HT1080 (cell line): ENCODE data around the gene SH3D19. TPM values are rescaled to one million over a fixed set of nuclear protein-coding genes. Genes with fewer than 3 reads are reported as not detected.

ENCODE experiments used
- DNase-seq: peaks from one replicate; pipeline ENCODE4 v3.0.0-alpha.2; 2015; ENCODE audit warnings: low read depth
- polyA plus RNA-seq, 2 experiments: library from polyadenylated mRNA; depleted of rRNA; stranded (reverse); fragments of >200 nt; gene quantifications; 2 replicates each; pipeline ENCODE4 v1.2.3, GENCODE V29; 2015
- total RNA-seq: library from RNA; depleted of rRNA; stranded (reverse); fragments of >200 nt; shearing (Covaris generic); gene quantifications from 2 replicates; pipeline ENCODE4 v1.2.3, GENCODE V29; 2014; rRNA removed

SH3D19 gene, protein sequence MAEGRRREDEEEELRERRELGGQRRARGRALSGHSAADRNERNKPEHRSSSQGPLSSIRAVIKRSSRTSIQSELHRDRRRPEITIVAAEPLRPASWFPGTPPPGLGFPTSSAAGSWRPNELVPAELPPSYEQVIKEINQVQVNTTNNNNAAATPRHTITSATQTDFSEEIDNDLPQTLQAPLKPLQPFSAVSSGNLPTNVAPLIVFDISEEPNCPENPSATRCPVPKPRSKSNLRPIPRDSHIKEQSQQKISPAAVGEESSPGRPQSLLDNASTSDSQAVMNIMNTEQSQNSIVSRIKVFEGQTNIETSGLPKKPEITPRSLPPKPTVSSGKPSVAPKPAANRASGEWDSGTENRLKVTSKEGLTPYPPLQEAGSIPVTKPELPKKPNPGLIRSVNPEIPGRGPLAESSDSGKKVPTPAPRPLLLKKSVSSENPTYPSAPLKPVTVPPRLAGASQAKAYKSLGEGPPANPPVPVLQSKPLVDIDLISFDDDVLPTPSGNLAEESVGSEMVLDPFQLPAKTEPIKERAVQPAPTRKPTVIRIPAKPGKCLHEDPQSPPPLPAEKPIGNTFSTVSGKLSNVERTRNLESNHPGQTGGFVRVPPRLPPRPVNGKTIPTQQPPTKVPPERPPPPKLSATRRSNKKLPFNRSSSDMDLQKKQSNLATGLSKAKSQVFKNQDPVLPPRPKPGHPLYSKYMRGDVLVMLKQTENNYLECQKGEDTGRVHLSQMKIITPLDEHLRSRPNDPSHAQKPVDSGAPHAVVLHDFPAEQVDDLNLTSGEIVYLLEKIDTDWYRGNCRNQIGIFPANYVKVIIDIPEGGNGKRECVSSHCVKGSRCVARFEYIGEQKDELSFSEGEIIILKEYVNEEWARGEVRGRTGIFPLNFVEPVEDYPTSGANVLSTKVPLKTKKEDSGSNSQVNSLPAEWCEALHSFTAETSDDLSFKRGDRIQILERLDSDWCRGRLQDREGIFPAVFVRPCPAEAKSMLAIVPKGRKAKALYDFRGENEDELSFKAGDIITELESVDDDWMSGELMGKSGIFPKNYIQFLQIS
- total RNA-seq, result 22.6 and 22.7 TPM in 2 replicates
- polyA plus RNA-seq (2015; cell fraction: cytosol; rRNA removed), result 17.7 and 20.9 TPM in 2 replicates
- 20.7 and 22.2 TPM in 2 replicates for polyA plus RNA-seq (2015; cell fraction: nucleus; rRNA removed)

DNA sequence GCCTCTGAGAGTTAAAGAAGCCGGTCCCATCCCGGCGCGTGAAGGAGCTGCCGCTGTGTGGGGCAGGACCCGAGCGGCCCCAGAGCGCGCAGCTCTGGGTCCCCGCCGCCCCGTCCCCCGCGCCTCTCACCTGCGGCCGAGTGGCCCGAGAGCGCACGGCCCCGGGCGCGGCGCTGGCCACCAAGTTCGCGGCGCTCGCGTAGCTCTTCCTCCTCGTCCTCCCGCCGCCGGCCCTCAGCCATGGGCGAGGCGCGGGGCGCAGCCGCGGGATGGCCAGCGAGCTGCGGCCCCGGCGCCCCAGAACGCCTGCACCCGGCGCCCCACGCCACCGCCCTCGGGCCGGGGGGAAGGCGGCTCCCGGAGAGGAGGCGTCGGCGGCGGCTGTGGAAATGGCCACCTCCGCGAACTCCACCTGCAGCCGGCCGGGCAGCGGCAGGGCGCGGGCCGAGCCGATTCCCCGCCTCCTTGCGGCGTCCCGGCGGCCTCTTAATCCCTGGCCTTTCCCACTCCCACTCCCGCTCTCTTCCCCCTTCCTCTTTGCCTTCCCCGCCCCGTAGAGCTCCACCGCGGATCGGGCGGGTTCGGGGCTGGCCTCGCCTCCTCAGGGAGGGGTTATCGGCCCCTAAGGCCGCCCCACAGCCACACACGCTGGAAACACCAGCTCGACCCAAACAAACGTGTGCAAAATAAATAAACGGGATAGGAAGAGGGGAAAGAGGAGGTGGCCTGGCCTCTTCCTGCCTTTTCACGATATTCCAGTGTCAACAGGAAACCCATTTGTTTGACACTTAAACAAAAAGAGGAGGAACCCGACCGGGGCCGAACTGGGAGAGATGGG, at the start of gene SH3D19:
Gene SH3D19 (minus strand): TSS at position 495 of the 838 bp plus-strand sequence. CDS start 253 bp downstream, at position 242.
- DNase-seq, result peak; percentile 90

DNA sequence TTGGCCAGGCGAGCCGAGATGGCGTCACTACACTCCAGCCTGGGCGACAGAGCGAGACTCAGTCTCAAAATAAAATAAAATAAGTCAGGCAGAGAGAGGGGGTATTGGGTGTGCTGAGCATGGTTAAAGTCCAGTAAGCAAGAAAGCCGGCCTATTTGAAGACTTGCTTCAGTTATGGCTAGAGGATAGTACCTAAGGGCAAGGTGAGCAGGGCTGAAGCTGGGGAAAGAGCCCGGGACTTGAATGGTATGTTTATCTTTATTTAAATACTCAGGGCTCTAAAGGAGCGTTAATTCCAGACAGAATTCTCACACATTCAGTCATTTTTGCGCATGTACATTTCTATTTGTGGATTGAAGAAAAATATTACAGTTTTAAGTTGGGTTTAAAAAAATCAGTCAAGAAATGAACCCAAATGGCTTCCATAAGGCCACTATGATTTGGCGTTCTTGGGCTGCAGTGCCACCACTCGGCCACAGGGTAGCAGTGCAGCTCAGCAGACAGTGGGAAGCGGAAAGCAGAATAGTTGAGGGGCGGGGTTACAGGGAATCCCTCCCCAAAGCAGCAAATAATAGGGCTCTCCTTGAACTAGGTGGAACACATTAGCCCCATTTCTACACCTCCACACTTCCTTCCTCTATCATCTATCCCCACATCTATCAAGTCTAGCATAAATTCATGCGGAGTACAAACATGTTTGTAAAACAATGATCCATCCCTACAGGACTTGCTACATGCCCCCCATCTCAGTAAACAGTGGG, 37.2 kb upstream of the SH3D19 start:
- DNase-seq, result peak; percentile 80

DNA sequence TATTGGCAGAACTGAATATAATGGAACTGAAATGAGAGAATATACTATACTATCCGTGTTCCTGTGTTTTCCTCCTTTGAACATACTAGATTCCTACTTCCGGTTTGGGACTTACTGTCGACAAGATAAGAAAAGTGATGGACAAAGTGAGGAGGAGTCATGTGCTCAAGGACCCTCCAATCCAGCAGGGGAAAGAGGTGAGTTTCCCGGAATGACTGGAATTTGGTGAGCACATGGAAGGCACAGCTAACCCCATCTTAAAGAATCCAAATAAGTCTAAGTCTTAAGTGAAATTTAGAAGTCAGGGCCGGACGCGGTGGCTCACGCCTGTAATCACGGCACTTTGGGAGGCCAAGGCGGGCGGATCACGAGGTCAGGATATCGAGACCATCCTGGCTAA, 36.6 kb upstream of the SH3D19 start:
- no peak for DNase-seq

DNA sequence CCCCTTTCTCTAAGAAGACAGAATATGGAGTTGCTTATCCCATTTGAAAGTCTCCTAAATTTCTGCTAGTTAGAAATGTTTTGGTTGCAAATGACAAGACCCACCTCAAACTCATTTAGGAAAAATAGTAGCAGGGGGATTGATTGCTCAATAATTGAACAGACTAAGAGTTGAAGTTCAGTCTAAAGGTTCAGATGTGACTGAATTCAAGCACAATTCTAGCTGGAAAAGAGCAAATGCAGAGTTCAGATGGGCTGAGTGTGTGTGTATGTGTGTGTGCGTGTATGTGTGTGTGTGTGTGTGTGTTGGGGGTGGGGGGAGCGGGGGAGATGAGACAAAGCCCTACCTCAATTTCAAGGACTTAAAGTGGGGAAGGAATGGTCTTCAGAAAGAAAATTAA, 35.7 kb upstream of the SH3D19 start:
- no peak for DNase-seq

DNA sequence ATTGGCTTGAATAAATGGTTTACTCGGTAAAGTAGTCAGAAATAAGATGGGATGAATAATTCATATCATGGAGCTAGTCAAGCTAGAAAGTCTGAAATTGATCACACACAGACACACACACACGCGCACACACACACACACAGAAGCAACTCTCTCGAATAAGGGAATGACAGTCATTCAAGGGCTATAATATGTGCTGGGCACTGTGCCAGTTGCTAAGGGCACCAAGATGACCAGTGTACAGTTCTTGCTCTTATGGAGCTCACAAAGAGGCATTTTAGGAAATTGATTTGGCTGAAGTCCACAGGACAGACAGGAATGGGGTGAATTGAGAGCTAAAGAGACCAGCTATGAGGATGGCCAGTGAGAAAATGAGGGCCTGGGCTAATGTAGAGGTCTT, 34.2 kb upstream of the SH3D19 start:
- DNase-seq, result no peak

DNA sequence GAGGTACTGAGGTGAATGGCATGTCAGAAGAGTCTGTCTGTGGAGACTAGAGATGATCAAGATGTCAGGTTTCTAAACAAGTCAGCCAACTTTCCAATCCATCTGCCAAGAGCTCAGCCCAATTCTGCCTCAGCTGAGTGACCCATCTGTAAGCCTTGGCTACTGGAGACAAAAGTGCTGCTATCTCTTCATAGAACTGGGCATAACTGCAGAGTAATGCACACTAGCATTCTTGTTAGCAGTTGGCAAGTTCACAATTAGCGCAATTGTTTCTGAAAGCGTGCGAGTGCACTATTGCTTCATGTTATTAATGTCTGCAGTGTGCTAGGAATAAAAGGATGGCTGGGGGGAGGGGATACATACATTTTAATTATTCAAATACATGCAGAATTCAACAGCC, 32.9 kb upstream of the SH3D19 start:
- no peak for DNase-seq

DNA sequence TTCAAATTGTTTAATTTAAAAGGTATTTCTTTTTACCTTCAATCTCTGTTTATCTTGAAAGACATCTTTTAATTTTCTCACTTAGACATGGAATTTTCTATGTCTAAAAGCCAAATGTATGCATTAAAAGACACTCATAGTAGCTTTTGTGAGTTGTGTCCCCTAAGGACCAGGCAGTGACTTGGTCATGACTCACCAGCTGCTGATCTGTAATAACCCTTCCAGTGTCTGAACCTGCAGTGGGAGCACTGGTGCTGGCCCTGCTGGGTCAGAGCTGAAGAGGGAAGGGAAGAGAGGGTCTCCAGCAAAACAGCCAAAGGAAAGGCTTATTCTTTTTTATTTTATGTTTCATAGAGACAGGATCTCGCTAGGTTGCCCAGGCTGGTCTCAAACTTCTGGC, 31.1 kb upstream of the SH3D19 start:
- DNase-seq, result peak; percentile 69

DNA sequence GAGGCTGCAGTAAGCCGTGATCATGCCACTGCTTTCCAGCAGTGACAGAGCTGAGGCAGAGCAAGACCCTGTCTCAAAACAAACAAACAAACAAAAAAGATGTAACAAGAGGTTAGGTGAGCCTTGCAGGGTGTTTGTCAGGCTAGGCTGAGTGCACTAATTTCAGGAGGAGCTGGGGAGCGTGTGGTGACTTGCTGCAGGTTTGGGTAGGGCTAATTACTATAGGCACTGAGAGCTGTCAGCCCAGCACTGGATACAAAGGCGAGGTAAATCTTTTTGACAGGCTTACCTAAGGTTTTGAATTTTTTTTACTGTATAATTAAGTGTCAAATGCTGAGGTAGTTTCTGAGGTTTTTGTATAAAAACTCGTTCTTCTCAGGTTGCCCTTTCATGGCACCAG, 29.8 kb upstream of the SH3D19 start:
- no peak for DNase-seq

DNA sequence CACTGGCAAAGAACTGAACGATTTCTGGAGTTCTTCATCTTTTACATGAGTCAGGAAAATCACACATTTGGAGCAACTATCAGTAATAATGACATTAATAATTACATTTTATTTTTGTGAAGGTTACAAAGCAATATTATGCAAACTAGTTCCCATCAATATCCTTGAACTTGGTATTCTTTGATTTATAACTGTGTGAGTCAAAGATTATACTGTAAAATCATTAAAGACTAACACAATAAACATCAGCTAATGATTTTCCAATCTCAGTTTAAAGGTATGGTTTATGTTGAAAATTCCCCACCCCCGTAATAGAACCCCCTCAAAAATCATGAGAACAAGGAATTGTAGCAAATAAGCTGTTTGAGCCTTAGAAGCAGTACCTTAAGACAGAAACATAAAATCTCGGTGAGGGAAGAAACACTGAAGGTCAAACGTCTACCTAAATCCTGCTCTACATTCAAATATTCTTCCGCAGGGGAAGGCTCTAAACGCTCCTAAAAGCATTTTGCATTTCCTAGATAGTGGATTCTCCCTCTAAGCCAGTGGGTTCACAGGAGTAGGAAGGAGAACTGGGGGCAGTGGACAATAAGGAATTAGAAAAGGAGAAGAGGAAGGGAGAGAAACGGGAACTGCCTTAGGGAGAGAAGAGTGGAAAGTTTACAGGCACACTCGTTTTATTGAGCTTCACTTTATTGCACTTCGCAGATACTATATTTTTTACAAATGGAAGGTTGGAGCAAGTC, 22.3 kb upstream of the SH3D19 start:
- no peak for DNase-seq

DNA sequence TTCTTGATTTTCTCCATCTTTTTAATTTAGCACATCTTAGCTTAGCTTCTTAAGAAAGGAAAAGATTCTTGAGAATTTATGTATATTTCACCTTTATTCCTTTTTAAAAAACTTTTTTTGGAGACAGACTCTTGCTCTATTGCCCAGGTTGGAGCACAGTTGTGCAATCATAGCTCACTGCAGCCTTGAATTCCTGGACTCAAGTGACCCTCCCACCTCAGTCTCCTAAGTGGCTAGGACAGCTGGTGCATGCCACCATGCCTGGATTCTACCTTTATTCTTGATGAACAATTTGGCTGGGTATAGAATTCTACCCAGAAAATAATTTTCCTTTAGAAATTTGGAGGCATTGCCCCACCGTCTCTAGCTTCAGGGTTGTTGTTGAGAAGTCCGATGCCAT, 19.5 kb upstream of the SH3D19 start:
- DNase-seq, result no peak

DNA sequence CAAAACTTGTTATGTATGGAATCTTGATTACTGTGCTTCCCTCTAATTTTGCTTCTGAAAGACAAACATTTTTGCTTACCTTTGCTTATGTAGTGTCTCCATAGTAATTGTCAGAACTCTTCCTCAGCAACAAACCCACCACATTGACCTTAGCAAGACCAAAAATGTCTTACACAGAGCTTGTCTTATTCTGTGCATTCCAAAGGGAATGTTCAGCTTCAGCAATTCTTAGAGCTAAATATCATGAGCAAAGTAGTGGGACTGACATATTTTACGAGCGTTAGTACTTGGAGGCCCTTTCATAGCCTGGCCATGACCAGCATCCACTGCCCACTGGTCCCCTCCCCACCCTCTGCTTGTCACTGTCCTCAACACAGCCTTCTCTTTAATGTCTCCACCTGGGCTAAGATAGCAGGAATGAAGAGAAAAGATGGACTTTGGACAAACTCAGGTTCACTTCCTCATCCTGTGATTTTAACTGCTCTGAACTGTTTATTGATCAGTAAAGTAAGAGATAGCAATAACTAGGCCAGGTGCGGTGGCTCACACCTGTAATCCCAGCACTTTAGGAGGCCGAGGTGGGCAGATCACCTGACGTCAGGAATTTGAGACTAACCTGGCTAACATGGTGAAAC, 15.5 kb upstream of the SH3D19 start:
- DNase-seq, result no peak

DNA sequence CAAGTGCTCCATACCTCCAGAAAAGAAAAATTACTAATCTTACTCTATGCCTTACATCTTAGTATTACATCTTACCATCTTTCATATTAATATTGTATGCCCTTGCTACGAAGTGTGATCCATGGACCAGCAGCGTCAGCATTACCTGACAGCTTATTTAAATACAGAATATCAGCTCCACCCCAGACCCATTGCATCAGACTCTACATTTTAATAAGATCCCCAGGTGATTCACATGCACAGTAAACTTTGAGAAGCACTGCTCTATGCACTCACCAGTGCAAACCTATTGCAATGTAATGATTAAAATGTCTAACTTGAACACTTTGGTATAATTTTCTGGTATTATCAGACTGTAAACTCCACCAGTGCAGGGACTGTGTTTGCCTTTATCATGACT, 14.1 kb upstream of the SH3D19 start:
- DNase-seq, result no peak

DNA sequence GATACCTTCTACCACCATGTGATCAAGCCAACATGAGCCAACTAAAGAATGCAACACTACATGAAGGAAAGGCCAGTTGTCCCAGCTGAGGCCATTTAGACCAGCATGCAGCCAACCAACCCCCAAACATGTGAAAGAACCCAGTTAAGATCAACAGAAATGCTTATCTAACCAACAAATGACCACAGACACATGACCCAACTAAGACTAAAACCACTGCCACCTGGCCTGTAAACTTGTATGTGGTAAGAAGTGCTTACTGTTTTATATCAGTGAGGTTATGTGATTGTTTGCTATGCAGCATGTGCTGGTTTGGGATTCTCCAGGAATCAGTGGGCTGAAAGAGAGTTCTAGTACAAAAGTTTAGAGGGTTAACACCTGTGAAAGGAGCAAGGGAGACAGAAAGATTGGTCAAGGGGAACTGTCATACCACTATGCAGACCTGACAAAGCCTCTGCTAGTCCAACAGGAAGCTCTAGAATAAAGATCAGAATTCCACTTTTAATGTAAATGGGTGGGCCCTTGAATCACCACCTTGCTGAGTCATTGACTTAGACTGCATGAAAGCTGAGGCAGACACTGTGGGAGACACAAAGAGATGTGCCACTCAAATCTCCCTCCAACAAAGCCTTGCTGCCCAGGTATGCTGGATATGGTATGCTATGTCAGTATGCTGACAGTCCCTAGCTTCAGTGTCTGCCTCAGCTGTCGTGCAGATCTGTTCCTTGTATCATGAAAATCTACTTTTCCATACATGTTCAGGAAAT, 6.1 kb upstream of the SH3D19 start:
- DNase-seq, result peak; percentile 81

DNA sequence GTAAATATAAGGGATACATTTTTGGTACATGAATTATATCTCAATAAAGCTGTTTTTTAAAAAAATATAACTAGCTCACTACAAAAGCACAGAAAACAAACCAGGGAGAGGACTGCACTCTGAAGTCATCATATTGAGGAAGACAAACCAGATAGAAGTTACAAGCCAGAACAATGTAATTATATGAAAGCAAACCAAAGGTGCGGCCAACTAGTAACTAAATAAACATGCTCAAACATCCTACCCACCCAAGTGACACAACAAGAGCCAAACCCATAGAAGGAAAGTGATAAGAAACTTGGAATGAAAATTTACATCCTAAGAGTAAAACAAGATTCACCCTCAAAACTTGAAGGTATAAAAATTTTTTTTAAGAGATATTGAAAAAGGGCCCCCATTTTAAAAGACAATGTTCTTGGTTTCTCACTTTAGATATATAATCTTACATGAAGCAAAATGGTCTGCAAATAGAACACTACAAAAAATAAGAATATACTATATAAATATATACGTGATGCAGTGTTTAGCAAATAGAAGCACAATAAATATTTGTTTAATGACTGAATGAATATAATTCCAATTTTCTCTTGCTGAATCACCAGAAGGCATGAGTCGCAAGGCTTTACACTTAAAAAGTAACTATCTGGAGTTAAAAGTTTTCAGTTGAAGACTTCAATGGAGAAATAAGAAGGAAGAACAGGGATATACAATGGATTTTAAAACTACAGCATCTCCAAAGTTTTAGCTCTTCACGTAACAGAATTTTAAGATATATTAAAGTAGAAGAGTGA, 4.0 kb upstream of the SH3D19 start:
- peak; percentile 33 for DNase-seq

DNA sequence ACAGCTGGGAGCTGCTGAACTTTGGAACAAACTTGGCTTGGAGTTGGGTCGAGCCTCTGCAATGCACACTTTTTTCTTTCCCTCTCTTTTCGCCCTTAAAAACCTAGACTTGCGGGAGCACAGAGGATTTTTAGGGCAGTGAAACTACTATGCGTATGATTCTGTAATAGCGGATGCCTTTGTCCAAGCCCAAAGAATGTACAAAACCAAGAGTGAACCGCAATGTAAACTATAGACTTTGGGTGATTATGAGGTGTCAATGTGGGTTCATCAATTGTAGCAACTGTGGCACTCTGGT, 493 bp upstream of the SH3D19 start:
- DNase-seq, result no peak

DNA sequence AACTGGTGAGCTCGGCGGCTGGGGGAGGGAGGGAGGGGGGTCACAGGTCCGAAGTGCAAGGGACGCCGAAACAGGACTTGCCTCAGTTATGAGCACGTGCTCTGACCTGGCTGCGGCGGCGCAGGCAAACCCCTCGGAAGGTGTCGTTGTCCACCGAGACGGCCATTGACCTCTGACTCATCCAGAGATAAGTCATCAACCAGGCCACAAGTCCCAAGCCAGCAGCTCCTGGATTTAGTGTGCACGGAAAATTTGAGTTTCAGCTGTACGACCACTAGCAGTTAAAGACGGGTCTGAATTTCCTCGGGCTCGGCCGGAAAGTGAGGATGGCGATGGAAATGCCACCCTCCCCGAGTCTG, 674 bp downstream of the SH3D19 start:
- DNase-seq, result peak; percentile 69

DNA sequence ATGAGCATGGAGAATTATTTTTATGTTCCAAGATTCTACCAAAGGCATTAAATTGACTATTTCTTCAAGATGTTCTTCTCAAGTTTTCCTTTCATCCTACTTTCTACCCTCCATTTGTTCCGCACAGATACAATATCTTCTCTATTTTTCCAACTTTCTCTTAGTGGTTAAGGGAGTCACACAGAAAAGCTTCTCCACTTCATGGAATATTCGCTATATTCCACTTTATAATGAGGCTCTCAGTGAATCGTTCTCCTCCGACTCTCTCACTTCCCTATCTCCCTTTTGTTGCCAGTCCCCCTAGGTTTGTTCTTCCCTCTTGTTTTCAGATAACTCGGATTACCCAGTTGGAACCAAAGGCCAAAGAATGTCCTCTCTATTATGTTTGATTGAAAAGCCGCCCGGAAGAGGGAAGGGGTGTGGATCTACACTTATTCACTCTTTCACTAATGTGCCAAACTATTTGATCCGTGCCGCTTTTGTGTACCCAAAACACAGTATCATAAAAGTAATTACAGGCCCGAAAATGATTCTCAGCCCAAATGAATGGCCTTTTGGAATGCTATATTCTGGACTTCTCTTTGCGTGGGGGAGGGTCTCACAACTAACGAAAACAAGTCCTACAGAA, 1.2 kb downstream of the SH3D19 start:
- no peak for DNase-seq
